GM12878 (cell line): ENCODE results near the gene TXNIP. TPM values are rescaled to one million over a fixed set of nuclear protein-coding genes. Genes with fewer than 3 reads are reported as not detected.

ENCODE experiments used
- CEBPB ChIP-seq, 2 experiments: fragments of 150-350 bp in 1 of 2; IDR thresholded peaks; 2 replicates each; pipeline ENCODE4 v1.6.1; 2012 to 2014; ENCODE audit warnings: low read depth in 2 of 2, low read length in 2 of 2, borderline replicate concordance in 1 of 2, inconsistent platforms in 1 of 2
- JUNB ChIP-seq: IDR thresholded peaks from 2 replicates; pipeline ENCODE4 v1.6.1; 2016; ENCODE audit warnings: antibody characterized with exemption, mild to moderate bottlenecking
- TBL1XR1 ChIP-seq: IDR thresholded peaks from 2 replicates; pipeline ENCODE4 v1.6.1; 2012; ENCODE audit warnings: low read depth, low read length, improper control_type of control experiment
- ZNF622 ChIP-seq: fragments of 450-650 bp; IDR thresholded peaks from 2 replicates; pipeline ENCODE4 v1.6.1; 2017; ENCODE audit warnings: mild to moderate bottlenecking, inconsistent platforms
- ZSCAN29 ChIP-seq: fragments of 450-650 bp; IDR thresholded peaks from 2 replicates; pipeline ENCODE4 v1.6.1; 2017; ENCODE audit warnings: mild to moderate bottlenecking, moderate library complexity
- polyA plus RNA-seq, 11 experiments: library from polyadenylated mRNA; depleted of rRNA in 4 of 11; unstranded in 6 of 11; stranded (reverse) in 5 of 11; fragments of >200 nt; fragmentation: Nextera tagmentation in 4 of 11; fragmentation: Illumina TruSeq in 1 of 11; extraction: Ambion mirVana in 4 of 11; extraction: Trizol in 1 of 11; gene quantifications; 1 replicate in 1 of 11; 2 replicates in 10 of 11; pipeline versions ENCODE4 v1.2.1 to v1.2.3, GENCODE V29; 2011 to 2016; ENCODE audit warnings: inconsistent platforms in 2 of 11, missing spikeins in 2 of 11, low read depth in 1 of 11
- total RNA-seq, 4 experiments: library from RNA; depleted of rRNA in 3 of 4; stranded (reverse); fragments of >200 nt in 3 of 4; fragmentation: Illumina TruSeq in 1 of 4; extraction: Trizol in 1 of 4; gene quantifications; 2 replicates each; pipeline versions ENCODE4 v1.2.1 to v1.2.3, GENCODE V29; 2013 to 2021
- TF ChIP-seq, protein P1 (sequence below): fragments of 450-650 bp; IDR thresholded peaks from 2 replicates; pipeline ENCODE4 v1.6.1; 2017; ENCODE audit warnings: mild to moderate bottlenecking, moderate library complexity
- TF ChIP-seq, protein P2 (sequence below): IDR thresholded peaks from 2 replicates; pipeline ENCODE4 v1.6.1; 2012; ENCODE audit warnings: low read length, inconsistent platforms
- TF ChIP-seq, protein P3 (sequence below): fragments of 450-650 bp; IDR thresholded peaks from 2 replicates; pipeline ENCODE4 v1.6.1; 2017; ENCODE audit warnings: borderline replicate concordance
- TF ChIP-seq, protein P4 (sequence below): fragments of 450-650 bp; IDR thresholded peaks from 2 replicates; pipeline ENCODE4 v1.6.1; 2017; ENCODE audit warnings: mild to moderate bottlenecking, low read depth, inconsistent platforms; ENCODE audit not compliant: poor library complexity, severe bottlenecking

The TXNIP gene
- total and polyA plus RNA-seq, 10 of the 15 experiments (the other 5 are each of a cell fraction or from before 2014, with no cell fraction given) = 48.7 to 133 (median 107) TPM

DNA sequence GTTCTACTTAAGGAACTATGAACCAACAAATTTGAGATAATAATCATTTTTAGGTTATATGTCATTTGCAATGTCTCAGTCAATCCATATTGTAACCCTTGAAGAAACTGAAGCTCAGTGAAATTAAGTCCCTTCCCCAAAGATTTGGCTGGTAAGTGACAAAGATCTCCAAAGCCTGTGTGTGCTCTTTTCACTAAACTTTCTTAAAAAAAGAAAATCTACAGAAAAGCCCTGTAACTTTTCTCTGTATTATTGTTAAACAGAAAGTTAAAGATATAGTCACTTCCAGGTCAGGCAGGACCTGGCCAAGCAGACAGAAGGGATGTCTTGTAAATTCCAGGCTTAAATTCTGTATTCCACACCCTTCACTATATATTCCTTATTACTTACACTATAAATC, 40.0 kb downstream of the TXNIP start (continued):
- TF ChIP-seq, protein P1, sequence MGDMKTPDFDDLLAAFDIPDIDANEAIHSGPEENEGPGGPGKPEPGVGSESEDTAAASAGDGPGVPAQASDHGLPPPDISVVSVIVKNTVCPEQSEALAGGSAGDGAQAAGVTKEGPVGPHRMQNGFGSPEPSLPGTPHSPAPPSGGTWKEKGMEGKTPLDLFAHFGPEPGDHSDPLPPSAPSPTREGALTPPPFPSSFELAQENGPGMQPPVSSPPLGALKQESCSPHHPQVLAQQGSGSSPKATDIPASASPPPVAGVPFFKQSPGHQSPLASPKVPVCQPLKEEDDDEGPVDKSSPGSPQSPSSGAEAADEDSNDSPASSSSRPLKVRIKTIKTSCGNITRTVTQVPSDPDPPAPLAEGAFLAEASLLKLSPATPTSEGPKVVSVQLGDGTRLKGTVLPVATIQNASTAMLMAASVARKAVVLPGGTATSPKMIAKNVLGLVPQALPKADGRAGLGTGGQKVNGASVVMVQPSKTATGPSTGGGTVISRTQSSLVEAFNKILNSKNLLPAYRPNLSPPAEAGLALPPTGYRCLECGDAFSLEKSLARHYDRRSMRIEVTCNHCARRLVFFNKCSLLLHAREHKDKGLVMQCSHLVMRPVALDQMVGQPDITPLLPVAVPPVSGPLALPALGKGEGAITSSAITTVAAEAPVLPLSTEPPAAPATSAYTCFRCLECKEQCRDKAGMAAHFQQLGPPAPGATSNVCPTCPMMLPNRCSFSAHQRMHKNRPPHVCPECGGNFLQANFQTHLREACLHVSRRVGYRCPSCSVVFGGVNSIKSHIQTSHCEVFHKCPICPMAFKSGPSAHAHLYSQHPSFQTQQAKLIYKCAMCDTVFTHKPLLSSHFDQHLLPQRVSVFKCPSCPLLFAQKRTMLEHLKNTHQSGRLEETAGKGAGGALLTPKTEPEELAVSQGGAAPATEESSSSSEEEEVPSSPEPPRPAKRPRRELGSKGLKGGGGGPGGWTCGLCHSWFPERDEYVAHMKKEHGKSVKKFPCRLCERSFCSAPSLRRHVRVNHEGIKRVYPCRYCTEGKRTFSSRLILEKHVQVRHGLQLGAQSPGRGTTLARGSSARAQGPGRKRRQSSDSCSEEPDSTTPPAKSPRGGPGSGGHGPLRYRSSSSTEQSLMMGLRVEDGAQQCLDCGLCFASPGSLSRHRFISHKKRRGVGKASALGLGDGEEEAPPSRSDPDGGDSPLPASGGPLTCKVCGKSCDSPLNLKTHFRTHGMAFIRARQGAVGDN = no peak
- TF ChIP-seq JUNB (no peak), CEBPB (IDR thresholded peaks at IDR 0.05; ENCODE audit: borderline replicate concordance in 1 of 2, low read depth in 2 of 2, low read length in 2 of 2) (no peak), TBL1XR1 (no peak), ZNF622 (no peak), ZSCAN29 (no peak)
- TF ChIP-seq, protein P2, sequence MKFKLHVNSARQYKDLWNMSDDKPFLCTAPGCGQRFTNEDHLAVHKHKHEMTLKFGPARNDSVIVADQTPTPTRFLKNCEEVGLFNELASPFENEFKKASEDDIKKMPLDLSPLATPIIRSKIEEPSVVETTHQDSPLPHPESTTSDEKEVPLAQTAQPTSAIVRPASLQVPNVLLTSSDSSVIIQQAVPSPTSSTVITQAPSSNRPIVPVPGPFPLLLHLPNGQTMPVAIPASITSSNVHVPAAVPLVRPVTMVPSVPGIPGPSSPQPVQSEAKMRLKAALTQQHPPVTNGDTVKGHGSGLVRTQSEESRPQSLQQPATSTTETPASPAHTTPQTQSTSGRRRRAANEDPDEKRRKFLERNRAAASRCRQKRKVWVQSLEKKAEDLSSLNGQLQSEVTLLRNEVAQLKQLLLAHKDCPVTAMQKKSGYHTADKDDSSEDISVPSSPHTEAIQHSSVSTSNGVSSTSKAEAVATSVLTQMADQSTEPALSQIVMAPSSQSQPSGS = no peak
- TF ChIP-seq, protein P3, sequence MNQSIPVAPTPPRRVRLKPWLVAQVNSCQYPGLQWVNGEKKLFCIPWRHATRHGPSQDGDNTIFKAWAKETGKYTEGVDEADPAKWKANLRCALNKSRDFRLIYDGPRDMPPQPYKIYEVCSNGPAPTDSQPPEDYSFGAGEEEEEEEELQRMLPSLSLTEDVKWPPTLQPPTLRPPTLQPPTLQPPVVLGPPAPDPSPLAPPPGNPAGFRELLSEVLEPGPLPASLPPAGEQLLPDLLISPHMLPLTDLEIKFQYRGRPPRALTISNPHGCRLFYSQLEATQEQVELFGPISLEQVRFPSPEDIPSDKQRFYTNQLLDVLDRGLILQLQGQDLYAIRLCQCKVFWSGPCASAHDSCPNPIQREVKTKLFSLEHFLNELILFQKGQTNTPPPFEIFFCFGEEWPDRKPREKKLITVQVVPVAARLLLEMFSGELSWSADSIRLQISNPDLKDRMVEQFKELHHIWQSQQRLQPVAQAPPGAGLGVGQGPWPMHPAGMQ = no peak
- TF ChIP-seq, protein P4, sequence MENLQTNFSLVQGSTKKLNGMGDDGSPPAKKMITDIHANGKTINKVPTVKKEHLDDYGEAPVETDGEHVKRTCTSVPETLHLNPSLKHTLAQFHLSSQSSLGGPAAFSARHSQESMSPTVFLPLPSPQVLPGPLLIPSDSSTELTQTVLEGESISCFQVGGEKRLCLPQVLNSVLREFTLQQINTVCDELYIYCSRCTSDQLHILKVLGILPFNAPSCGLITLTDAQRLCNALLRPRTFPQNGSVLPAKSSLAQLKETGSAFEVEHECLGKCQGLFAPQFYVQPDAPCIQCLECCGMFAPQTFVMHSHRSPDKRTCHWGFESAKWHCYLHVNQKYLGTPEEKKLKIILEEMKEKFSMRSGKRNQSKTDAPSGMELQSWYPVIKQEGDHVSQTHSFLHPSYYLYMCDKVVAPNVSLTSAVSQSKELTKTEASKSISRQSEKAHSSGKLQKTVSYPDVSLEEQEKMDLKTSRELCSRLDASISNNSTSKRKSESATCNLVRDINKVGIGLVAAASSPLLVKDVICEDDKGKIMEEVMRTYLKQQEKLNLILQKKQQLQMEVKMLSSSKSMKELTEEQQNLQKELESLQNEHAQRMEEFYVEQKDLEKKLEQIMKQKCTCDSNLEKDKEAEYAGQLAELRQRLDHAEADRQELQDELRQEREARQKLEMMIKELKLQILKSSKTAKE = no peak
